ENCODE data around the gene HIBCH. TPM values are rescaled to one million over a fixed set of nuclear protein-coding genes. Genes with fewer than 3 reads are reported as not detected.
A peak's percentile ranks its signal among the peaks of the same experiment; 100 is the strongest.

HIBCH gene
- total RNA-seq, 2 donors from 2014 or later, result 30.8 to 46.7 TPM

GRCh38 chr2:190170673-190171072, 149.0 kb downstream of the HIBCH start:
- Mint-ChIP-seq H3K4me1 (peaks cover 21% of the 10 kb centered on the region), H3K27me3 (ENCODE audit: insufficient read depth) (peaks cover 9% of the 10 kb centered on the region), H3K36me3 (ENCODE audit: low read depth) (peaks cover 12% of the 10 kb centered on the region), H3K9me3 (peaks cover 36% of the 10 kb centered on the region), H3K27ac (no peak overlapping the region), H3K4me3 (no peak overlapping the region)
- Histone ChIP-seq H3K4me1 (ENCODE audit: control insufficient read depth, insufficient read depth, low read length) (no peaks in the 10 kb centered on the region), H3K27me3 (ENCODE audit: control insufficient read depth, insufficient read depth, low read length, poor library complexity, severe bottlenecking) (no peaks in the 10 kb centered on the region), H3K9me3 (ENCODE audit: control insufficient read depth, low read length) (peaks cover 51% of the 10 kb centered on the region), H3K4me3 (ENCODE audit: low read length) (peak overlapping the region; percentile 18), H3K27ac (ENCODE audit: low read depth, low read length) (no peak overlapping the region), H3K36me3 (ENCODE audit: control insufficient read depth, insufficient read depth, low read length) (no peaks in the 10 kb centered on the region), H3K9ac (ENCODE audit: extremely low read depth, low read length, poor library complexity, severe bottlenecking) (no peak overlapping the region)
- TF ChIP-seq, protein P1, sequence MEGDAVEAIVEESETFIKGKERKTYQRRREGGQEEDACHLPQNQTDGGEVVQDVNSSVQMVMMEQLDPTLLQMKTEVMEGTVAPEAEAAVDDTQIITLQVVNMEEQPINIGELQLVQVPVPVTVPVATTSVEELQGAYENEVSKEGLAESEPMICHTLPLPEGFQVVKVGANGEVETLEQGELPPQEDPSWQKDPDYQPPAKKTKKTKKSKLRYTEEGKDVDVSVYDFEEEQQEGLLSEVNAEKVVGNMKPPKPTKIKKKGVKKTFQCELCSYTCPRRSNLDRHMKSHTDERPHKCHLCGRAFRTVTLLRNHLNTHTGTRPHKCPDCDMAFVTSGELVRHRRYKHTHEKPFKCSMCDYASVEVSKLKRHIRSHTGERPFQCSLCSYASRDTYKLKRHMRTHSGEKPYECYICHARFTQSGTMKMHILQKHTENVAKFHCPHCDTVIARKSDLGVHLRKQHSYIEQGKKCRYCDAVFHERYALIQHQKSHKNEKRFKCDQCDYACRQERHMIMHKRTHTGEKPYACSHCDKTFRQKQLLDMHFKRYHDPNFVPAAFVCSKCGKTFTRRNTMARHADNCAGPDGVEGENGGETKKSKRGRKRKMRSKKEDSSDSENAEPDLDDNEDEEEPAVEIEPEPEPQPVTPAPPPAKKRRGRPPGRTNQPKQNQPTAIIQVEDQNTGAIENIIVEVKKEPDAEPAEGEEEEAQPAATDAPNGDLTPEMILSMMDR (conservative IDR thresholded peaks at IDR 0.05), result no peak
- 94 to 95% methylated on average over 2 of the region's 2 CpGs for WGBS, 2 experiments (ENCODE audit: insufficient coverage in 1 of 2, insufficient read length in 1 of 2)
- DNase-seq, result no peak

- WGBS, 2 experiments (ENCODE audit: insufficient coverage in 1 of 2, insufficient read length in 1 of 2), result 54 to 55% methylated on average over 2 to 4 of the region's 5 CpGs
- peaks cover 40% of the 10 kb centered on the region for H3K9me3 Mint-ChIP-seq
- peaks cover 12% of the 10 kb centered on the region for H3K36me3 Mint-ChIP-seq (ENCODE audit: low read depth)
- Histone ChIP-seq H3K36me3 (ENCODE audit: control insufficient read depth, insufficient read depth, low read length) (no peaks in the 10 kb centered on the region), H3K9ac (ENCODE audit: extremely low read depth, low read length, poor library complexity, severe bottlenecking) (no peak overlapping the region), H3K4me1 (ENCODE audit: control insufficient read depth, insufficient read depth, low read length) (no peaks in the 10 kb centered on the region), H3K27ac (ENCODE audit: low read depth, low read length) (no peak overlapping the region), H3K27me3 (ENCODE audit: control insufficient read depth, insufficient read depth, low read length, poor library complexity, severe bottlenecking) (no peaks in the 10 kb centered on the region), H3K4me3 (ENCODE audit: low read length) (no peak overlapping the region), H3K9me3 (ENCODE audit: control insufficient read depth, low read length) (peaks cover 59% of the 10 kb centered on the region)
- H3K27me3 Mint-ChIP-seq (ENCODE audit: insufficient read depth), result peaks cover 9% of the 10 kb centered on the region
- no peak for DNase-seq
- TF ChIP-seq, protein P1 (conservative IDR thresholded peaks at IDR 0.05), result no peak
- peaks cover 21% of the 10 kb centered on the region for H3K4me1 Mint-ChIP-seq
- no peak overlapping the region for H3K4me3 Mint-ChIP-seq
- peak overlapping the region; percentile 24 for H3K27ac Mint-ChIP-seq
Measured at GRCh38 chr2:190169221-190170072, 150.2 kb downstream of the HIBCH start.

GRCh38 chr2:190167702-190168101, 151.9 kb downstream of the HIBCH start:
- H3K4me1 ChIP-seq (ENCODE audit: control insufficient read depth, insufficient read depth, low read length), result no peaks in the 10 kb centered on the region
- DNase-seq, result no peak
- no peak overlapping the region for H3K27ac Mint-ChIP-seq
- H3K27me3 ChIP-seq (ENCODE audit: control insufficient read depth, insufficient read depth, low read length, poor library complexity, severe bottlenecking), result no peaks in the 10 kb centered on the region
- H3K9me3 Mint-ChIP-seq, result peaks cover 31% of the 10 kb centered on the region
- peaks cover 45% of the 10 kb centered on the region for H3K9me3 ChIP-seq (ENCODE audit: control insufficient read depth, low read length)
- no peak overlapping the region for H3K27ac ChIP-seq (ENCODE audit: low read depth, low read length)
- 95 to 100% methylated on average over 2 to 5 of the region's 5 CpGs for WGBS, 2 experiments (ENCODE audit: insufficient coverage in 1 of 2, insufficient read length in 1 of 2)
- H3K27me3 Mint-ChIP-seq (ENCODE audit: insufficient read depth), result peaks cover 2% of the 10 kb centered on the region
- peaks cover 12% of the 10 kb centered on the region for H3K36me3 Mint-ChIP-seq (ENCODE audit: low read depth)
- peaks cover 21% of the 10 kb centered on the region for H3K4me1 Mint-ChIP-seq
- TF ChIP-seq, protein P1 (conservative IDR thresholded peaks at IDR 0.05), result no peak
- no peaks in the 10 kb centered on the region for H3K36me3 ChIP-seq (ENCODE audit: control insufficient read depth, insufficient read depth, low read length)
- H3K4me3 Mint-ChIP-seq, result no peak overlapping the region
- peak overlapping the region; percentile 47 for H3K4me3 ChIP-seq (ENCODE audit: low read length)
- H3K9ac ChIP-seq (ENCODE audit: extremely low read depth, low read length, poor library complexity, severe bottlenecking), result no peak overlapping the region
